GM18519 (cell line): ENCODE data around the gene ARL8A.
"Not testable (repeated sequence)": the region's sequence is repeated elsewhere in the genome, so short reads cannot be mapped to it uniquely, and the experiment has no call there.

Source experiments
- ATAC-seq: cut with Tn5 transposase; IDR thresholded peaks from one replicate; pipeline ENCODE4 v1.9.1; 2021; ENCODE audit warnings: mild to moderate bottlenecking, moderate library complexity; ENCODE audit not compliant: unreplicated experiment, low FRiP score

The ARL8A gene

GRCh38 chr1:202144402-202145067, at the start of gene ARL8A:
Gene ARL8A (minus strand): TSS chr1:202144737. CDS start chr1:202144572, 165 bp downstream.
- ATAC-seq, result no peak

GRCh38 chr1:202194328-202194648, 49.8 kb upstream of the ARL8A start:
- no peak for ATAC-seq

DNA sequence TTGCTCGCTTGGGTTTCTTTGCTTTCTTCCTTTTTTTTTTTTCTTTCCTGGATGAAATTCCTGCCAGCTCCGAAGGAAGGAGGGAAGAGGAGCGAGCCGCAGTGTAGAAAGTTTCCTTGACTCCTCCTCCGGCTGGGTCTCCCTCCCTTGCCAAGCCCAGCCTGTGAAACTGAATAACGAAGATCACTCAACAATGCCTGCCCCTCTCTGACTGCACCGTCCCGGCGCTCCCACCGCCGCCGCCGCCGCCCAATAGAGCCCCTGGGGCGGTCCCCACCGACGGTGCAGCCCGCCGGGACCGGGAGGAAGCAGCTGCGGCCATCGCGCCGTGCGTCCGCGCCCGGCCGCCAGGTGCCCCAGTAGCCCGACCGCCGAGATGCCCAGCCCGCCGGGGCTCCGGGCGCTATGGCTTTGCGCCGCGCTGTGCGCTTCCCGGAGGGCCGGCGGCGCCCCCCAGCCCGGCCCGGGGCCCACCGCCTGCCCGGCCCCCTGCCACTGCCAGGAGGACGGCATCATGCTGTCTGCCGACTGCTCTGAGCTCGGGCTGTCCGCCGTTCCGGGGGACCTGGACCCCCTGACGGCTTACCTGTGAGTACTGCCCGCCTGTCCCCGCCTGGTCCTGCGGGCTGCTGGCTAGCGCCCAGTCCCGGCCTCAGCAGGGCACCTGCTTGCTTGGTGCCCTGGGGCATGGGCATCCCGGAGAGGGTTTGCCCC, 49.2 kb upstream of the ARL8A start, which contains the start of gene LGR6:
TSS of gene LGR6 (plus strand) at position 186 of the 714 bp plus-strand sequence. CDS start at position 377, 191 bp downstream.
- no peak for ATAC-seq

DNA sequence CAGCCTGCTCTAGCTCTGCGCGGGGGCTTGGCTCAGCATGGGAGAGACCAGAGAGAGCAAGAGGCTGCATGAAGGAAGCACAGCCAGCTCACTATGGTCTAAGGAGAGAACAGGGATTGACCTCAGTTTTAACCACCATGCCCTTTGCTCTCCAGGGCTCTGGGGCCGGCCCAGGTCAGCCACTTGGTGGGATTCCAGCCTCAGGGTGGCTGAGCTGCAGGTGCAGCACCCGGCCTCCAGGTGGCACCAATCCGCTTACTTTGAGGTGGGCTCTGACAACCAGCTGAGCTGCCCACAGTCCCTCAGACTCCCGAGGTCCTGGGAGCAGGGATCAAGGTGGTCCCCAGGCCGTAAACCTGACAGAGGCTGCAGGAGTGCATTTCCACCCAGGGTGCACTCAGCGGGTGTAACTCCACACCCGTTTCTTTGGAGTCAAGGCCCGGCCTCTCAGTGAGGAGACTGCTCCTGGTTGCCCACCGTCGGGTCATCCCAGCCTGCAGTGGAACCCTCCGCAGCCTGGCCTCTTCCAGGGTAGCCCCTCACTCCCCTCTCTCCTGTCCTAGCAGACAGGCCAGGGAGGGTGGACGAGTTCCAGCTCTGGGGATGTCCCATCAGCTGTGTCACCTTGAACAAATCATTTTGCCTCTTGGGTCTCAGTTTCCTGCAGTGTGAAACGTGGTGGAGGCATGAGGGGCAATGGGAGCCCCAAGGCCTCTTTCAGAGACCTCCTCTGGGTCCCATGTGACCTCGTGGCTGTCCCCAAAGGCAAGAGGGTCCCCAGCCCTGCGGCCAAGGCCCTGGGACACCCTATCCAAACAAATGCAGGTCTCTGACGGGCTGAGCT, 48.5 kb upstream of the ARL8A start:
- no peak for ATAC-seq

DNA sequence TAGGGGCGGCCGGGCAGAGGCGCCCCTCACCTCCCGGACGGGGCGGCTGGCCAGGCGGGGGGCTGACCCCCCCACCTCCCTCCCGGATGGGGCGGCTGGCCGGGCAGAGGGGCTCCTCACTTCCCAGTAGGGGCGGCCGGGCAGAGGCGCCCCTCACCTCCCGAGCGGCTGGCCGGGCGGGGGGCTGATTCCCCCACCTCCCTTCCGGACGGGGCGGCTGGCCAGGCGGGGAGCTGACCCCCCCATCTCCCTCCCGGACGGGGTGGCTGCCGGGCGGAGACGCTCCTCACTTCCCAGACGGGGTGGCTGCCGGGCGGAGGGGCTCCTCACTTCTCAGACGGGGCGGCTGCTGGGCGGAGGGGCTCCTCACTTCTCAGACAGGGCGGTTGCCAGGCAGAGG, 46.9 kb upstream of the ARL8A start:
- not testable (repeated sequence) for ATAC-seq

- no peak for ATAC-seq
These were observed 45.6 kb upstream of the ARL8A start for GRCh38 chr1:202189918-202190715.

- no peak for ATAC-seq
These were observed 44.7 kb upstream of the ARL8A start for GRCh38 chr1:202189001-202189790.

DNA sequence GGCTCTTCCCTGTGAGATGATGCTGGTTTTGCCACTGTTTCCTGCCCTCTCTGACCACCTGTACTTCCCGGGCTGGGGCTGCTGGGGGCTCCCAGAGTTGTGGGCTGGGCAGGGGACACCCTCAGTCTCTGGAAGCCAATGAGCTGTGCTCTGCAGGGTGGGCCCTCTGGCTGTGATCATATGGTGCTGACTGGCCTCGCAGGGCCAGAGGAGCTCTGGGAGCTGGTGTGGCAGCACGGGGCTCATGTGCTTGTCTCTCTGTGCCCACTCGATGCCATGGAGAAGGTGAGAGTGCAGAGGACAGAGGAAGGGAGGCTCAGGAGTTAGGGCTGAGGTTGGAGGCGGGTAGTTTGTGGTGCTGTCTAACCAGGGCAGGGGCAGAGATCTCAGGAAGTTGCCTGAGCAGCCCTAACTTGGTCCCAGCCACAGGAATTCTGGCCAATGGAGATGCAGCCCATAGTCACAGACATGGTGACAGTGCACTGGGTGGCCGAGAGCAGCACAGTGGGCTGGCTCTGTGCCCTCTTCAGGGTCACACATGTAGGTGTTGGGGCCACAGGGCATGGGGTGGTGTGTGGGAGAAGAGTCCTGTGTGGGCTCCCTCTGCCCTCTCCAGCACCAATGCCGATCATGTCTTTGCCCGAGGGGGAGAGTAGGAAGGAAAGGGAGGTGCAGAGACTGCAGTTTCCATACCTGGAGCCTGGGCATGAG, 43.3 kb upstream of the ARL8A start:
- ATAC-seq, result no peak

DNA sequence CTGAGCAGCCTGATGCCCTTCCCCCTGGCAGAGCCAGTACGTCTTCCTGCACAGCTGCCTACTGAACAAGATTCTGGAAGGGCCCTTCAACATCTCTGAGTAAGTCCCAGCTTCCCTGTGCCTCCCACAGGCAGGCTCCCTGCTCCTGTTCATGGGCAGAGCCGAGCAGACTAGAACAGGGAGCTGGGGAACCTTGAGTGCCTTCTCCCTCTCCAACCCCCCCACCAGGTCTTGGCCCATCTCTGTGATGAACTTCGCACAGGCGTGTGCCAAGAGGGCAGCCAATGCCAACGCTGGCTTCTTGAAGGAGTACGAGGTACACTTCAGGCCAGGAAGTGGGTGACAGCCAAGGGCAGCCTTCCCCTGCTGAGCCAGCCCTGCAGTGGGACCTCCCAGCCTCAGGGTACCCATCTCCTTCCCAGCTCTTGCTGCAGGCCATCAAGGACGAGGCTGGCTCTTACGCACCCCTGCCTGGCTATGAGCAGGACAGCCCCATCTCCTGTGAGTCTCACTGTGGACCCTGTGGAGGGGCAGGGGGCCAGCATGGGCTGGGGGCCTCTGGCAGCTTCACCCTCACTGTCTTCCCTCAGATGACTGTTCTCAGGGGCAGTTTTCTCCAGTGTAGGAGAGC, 42.6 kb upstream of the ARL8A start:
- no peak for ATAC-seq

DNA sequence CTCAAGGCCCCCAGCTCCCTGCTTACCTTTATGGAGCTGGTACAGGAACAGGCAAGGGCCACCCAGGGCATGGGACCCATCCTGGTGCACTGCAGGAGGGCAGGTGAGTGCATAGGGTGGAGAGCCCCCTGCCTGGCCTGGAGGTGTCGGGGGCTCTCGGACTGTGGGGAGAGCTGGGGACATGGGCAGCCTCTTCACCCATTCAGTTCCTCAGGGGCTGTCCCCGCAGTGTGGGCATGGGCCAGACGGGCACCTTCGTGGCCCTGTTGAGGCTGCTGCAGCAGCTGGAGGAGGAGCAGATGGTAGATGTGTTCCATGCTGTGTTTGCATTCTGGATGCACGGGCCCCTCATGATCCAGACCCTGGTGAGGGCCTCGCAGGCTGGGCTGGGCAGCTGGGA, 41.8 kb upstream of the ARL8A start:
- ATAC-seq, result no peak

DNA sequence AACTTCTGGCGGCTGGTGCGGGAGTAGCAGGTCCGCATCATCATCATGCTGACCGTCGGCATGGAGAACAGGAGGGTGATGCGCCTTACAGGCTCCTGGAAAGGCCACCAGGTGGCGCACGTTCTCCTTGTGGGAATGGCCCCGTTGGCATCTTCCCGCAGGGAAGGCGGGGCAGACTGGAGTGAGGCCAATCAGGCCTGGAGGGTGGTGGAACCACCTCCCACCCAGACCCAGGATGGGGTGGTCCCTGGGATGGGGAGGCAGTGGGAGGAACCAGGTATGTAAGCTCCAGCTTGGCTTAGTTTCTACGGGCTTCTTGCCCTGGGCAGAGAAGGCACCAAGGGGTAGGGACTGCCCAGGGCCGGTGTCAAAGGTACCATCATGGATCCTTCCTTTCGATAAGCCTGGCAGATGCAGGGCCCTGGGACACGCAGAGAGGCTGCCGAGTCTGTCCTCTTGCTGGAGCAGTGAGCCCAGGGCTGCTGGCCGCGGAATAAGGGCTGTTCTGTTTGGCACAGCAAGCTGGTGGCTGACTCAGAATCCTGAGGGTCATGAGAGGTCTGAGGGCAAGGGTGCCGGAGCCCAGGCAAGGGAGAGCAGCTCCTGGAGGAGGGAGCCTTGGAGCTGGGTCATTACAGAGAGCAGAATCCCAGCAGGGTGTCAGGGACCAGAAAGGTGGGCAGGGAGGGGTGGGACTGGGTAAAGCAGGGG, 40.4 kb upstream of the ARL8A start:
- ATAC-seq, result no peak

DNA sequence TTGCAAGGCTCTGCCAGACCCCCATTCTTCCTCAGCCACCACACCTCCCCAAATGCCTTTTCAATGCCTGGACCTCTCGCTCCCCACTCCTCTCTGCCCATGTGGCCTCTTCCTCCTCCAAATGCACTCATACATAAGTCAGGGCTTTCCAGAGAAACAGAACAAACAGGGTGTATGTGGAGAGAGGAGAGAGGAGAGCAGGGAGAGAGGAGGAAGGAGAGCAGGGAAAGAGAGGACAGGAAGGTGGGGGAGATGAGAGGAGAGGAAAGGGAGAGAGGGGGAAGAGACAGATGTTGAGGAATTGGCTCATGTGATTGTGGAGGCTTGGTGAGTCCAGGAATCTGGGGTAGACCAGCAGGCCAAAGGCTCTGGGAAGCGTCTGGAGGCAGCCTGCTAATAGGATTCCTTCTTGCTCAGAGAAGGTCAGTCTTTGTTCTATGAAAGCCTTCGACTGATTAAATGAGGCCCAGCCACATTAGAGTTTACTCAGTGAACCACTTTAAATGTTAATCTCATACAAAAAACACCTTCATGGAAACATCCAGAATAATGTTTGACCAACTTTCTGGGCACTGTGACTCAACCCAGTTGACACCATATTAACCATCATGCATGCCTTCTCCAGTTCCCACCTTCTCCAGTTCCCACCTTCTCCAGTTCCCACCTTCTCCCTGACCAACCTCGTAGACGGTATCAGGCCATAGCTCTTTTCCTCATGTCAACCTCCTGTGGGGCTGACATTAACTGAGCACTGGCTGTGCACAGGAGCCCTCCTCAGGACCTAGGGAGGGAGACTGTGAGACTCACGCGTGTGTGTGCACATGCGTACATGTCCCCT, 37.7 kb upstream of the ARL8A start:
- ATAC-seq, result no peak

- ATAC-seq, result no peak
These were observed 37.0 kb upstream of the ARL8A start for GRCh38 chr1:202181586-202181985.

GRCh38 chr1:202180751-202181139, 36.2 kb upstream of the ARL8A start:
- ATAC-seq, result not testable (repeated sequence)

DNA sequence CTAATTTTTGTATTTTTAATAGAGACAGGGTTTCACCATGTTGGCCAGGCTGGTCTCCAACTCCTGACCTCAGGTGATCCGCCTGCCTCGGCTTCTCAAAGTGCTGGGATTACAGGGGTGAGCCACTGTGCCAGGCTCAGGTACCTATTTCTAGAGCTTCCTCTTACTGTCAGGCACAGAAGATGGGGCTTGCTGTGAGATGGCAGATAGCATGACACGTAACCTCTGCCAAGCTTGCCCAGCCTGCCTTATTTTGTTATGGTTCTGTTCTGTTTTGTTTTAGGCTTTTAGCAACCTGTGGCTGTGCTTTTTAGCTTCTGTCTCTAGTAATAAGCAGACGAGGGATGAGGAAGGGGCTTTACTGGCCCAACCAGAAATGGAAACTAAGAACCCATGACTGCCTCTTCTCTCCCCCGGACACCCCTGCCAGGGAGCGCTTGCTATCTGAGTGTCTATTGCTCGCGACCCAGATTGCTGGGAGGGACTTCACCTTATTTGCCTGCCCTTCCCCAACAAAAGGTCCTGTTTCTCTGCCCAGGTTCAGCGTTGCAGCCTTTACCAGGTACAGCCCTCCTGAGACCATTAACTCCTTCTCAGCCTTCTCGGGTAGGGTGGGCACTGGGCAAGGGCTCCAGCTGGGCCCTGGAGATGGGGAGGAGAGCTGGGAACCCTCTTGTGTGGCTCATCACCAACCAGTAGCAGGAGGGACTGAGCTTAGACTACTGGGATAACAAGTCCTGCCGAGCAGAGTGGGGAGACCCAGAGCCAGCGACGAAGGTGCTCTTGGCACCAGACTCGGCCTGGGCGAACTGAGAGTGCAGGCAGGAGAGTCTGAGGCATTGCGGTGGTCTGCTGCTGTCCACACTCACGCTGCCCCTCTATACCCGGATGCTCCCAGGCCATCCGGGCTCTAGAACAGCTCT, 35.6 kb upstream of the ARL8A start:
- ATAC-seq, result no peak
